Dermis blood vessel endothelial cell (primary cell): ENCODE data around the gene RYR1. TPM values are rescaled to one million over a fixed set of nuclear protein-coding genes. Genes with fewer than 3 reads are reported as not detected.
A peak's percentile ranks its signal among the peaks of the same experiment; 100 is the strongest.
"Not testable (repeated sequence)": the region's sequence is repeated elsewhere in the genome, so short reads cannot be mapped to it uniquely, and the experiment has no call there.

Experiments
- DNase-seq: peaks from one replicate; pipeline ENCODE4 v3.0.0; 2010
- total RNA-seq: library from RNA; depleted of rRNA; stranded (reverse); fragments of >200 nt; gene quantifications from 2 replicates; pipeline ENCODE4 v1.2.3, GENCODE V29; 2014

Gene RYR1
- total RNA-seq, 1 donor from 2014 or later: under 0.01 TPM

DNA sequence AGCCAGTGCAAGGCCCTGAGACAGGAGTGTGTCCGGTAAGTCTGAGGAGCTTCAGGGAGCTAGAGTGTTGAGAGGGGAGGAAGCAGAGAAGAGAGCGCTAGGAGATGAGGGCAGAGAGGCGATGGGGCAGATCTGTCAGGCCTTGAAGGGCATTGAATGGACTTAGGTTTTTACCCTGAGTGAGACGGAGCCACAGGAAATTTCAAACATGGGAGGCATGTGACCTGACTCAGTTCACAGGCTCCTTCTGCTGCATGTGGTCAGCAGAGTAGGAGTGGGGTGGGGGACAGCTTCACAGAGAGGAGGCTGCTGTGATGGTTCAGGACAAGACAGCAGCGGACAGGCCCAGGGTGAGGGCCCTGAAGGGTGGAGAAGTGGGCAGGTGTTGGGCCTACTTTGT lies 33.1 kb upstream of the RYR1 start:
- DNase-seq: no peak

- peak; percentile 68 for DNase-seq
These were observed 32.3 kb upstream of the RYR1 start for GRCh38 chr19:38401148-38401547.

DNA sequence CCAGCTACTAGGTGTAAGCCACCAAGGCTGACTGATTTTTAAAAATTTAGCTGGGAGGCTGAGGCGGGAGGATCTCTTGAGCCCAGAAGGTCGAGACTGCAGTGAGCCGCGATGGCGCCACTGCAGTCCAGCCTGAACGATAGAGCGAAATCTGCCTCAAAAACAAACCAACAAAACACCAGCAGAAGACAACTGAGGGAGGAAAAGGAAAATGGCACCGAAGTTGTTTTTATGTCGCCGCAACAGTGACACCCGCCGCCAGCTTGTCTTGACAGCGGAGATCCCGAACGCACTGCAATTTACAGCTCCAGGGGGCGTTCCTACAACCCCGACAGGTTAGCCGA lies 30.9 kb upstream of the RYR1 start:
- DNase-seq: no peak

GRCh38 chr19:38402967-38403674 lies 30.4 kb upstream of the RYR1 start, which contains the start of gene FAM98C:
TSS of gene FAM98C (plus strand) at chr19:38403093. CDS start at chr19:38403154, 61 bp downstream.
- peak; percentile 98 for DNase-seq

DNA sequence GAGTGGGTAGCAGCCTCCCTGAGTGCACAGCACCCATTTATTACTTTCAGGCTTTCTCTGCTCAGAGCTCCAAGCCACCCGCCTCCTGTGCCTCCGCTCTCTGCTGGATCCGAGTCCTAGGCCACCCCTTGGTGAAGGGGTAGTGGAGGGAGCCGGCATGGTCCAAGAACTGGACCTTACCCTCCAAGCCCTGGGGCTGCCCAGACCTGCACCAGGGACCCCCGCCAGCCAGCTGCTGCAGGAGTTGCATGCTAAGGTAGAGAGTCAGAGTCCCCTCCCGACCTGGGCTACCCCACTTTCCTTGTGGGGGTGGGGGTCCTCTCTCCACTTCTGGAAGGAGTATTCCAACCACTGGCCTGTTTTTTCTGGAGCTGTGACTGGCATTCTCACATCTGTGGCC lies 28.6 kb upstream of the RYR1 start:
- DNase-seq: no peak

DNA sequence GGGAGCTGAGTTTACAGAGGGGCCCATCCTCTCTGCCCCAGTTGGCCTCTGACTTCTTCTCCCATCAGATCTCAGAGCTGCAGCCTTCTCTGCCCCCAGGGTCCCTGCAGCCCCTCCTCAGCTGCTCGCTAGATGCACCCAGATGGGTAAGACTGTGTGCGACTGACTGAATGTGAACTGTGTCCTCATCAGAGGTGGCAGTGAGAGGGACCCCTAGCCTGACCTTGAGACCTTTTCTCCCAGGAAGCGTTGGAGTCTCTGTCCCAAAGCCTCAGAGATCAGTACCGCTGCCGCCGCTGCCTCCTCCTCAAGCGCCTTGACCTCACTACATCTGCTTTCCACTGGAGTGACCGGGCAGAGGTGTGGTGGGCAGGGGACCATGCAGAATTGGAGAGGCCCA lies 28.2 kb upstream of the RYR1 start:
- no peak for DNase-seq

- DNase-seq: no peak
These were observed 23.8 kb upstream of the RYR1 start for GRCh38 chr19:38409631-38410133.

DNA sequence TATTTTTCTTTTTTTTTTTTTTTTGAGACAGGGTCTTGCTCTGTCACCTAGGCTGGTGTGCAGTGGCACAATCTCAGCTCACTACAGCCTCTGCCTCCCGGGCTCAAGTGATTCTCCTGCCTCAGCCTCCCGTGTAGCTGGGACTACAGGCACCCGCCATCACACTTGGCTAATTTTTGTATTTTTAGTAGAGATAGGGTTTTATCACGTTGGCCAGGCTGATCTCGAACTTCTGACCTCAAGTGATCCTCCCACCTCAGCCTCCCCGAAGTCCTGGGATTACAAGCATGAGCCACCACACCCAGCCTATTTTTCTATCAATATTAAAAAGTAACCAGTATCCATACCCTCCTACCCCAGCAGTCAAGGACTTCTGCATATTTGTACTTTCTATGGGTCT lies 23.1 kb upstream of the RYR1 start:
- DNase-seq: not testable (repeated sequence)

- DNase-seq: no peak
These were observed 22.3 kb upstream of the RYR1 start for GRCh38 chr19:38411041-38411712.

- not testable (repeated sequence) for DNase-seq
These were observed 21.6 kb upstream of the RYR1 start for GRCh38 chr19:38411898-38412297.

DNA sequence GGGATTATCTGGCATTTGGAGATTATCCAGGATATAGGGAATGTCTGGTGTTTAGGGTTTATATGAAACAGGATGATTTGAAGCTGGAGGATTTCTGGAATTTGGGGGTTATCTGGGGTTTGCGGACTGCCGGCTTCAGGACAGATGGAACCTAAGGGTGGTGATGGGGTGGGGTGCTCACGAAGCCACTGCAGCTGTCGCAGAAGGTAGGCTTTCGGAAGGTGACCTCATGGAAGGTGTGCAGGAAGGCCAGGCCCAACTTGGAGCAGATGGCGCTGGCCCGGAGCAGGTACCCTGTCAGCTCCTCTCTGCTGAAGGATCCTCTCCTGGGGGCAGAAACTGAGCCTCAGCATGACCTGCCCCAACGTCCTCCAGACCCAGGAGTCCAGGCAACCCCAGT lies 21.0 kb upstream of the RYR1 start:
- DNase-seq: no peak

GRCh38 chr19:38412961-38413360 lies 20.5 kb upstream of the RYR1 start:
- DNase-seq: no peak

- no peak for DNase-seq
These were observed 20.1 kb upstream of the RYR1 start for GRCh38 chr19:38413416-38413815.

GRCh38 chr19:38417146-38417543 lies 16.3 kb upstream of the RYR1 start:
- DNase-seq: no peak

- no peak for DNase-seq
These were observed 15.7 kb upstream of the RYR1 start for GRCh38 chr19:38417544-38418506.

- no peak for DNase-seq
These were observed 12.6 kb upstream of the RYR1 start for GRCh38 chr19:38420935-38421334.

GRCh38 chr19:38421856-38422255 lies 11.6 kb upstream of the RYR1 start:
- DNase-seq: no peak

DNA sequence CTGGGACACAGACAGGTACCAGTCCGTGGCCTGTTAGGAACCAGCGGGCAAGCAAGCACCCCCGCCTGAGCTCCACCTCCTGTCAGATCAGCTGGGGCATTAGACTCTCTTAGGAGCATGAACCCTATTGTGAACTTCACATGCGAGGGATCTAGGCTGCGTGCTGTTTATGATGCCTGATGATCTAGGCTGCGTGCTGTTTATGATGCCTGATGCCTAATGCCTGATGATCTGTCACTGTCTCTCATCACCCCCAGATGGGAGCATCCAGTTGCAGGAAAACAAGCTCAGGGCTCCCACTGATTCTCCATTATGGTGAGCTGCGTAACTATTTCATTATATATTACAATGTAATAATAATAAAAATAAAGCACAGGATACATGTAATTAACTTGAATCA lies 11.1 kb upstream of the RYR1 start:
- no peak for DNase-seq

DNA sequence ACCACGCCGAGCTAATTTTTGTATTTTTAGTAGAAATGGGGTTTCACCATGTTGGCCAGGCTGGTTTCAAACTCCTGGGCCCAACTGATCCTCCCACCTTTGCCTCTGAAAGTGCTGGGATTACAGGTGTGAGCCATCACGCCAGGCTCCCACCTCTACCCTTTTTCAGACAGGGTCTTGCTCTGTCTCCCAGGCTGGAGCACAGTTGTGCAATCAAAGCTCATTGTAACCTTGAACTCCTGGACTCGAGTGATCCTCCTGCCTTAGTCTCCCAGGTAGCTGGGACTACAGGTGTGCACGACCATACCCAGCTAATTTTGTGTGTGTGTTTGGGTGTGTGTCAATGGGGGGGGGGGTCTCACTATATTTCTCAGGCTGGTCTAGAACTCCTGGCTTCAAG lies 9.2 kb upstream of the RYR1 start:
- DNase-seq: no peak

DNA sequence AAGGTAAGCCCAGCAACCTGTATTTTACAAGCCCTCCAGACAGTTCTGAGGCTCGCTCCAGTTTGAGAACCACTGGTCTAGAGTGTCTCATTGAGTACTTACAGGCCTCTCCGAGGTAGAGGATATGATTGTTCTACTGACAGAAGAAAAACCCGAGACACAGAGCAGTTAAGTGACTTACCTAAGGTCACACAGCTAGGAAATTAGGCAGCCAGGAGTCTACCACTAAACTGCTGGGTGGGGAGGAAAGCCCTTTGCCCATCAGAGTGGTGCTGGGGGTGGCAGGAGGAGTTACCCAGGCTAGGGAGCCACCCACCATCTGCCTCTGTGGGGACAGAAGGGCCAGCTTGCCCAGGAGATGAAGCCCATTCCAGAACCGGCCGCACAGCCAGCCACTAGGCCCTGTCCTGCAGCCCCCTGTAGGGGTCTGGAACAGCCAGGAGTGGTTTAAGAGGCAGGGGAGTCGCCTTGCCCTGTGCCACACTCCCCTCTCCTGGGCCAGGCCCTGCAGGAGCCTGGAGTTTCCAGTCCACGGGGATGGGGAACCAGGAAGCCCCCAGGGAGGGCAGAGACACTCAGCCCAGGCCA lies 8.2 kb upstream of the RYR1 start:
- no peak for DNase-seq

GRCh38 chr19:38425810-38426466 lies 7.6 kb upstream of the RYR1 start, which contains the start of gene RASGRP4:
TSS of gene RASGRP4 (minus strand) at chr19:38426219. CDS start at chr19:38426091, 128 bp downstream.
- DNase-seq: no peak
